CD14-positive monocyte (primary cell): ENCODE data around the gene KLHL41. TPM values are rescaled to one million over a fixed set of nuclear protein-coding genes. Genes with fewer than 3 reads are reported as not detected.

Experiments used
- DNase-seq, 3 donors: peaks; one replicate each; pipeline ENCODE4 v3.0.0-alpha.2; 2011 to 2022
- H2AFZ ChIP-seq: 2 replicates; pipeline ENCODE4 v1.6.0; 2012; ENCODE audit warnings: mild to moderate bottlenecking, low read depth, low read length, inconsistent platforms; ENCODE audit not compliant: insufficient read depth, poor library complexity, severe bottlenecking
- H3K27ac ChIP-seq, 2 donors: 1 replicate in 1 of 2; 2 replicates in 1 of 2; pipeline ENCODE4 v1.5.1; 2012 to 2013; ENCODE audit warnings: low read length in 2 of 2, control low read depth in 1 of 2, inconsistent platforms in 1 of 2, low read depth in 1 of 2, mild to moderate bottlenecking in 1 of 2
- H3K27me3 ChIP-seq, 2 donors: one replicate each; pipeline versions ENCODE4 v1.6.0 to v1.6.1; 2011 to 2013; ENCODE audit warnings: low read length in 2 of 2; ENCODE audit not compliant: control insufficient read depth in 2 of 2, insufficient read depth in 2 of 2
- H3K36me3 ChIP-seq, 2 donors: replicated peaks in 1 of 2; 1 replicate in 1 of 2; 2 replicates in 1 of 2; pipeline versions ENCODE4 v1.5.1 to v1.6.1; 2012 to 2013; ENCODE audit warnings: low read length in 2 of 2, control low read depth in 1 of 2, inconsistent platforms in 1 of 2, mild to moderate bottlenecking in 1 of 2; ENCODE audit not compliant: insufficient read depth in 2 of 2, control insufficient read depth in 1 of 2
- H3K4me1 ChIP-seq, 2 donors: 1 replicate in 1 of 2; 2 replicates in 1 of 2; pipeline versions ENCODE4 v1.5.1 to v1.6.1; 2012 to 2013; ENCODE audit warnings: low read length in 2 of 2, control low read depth in 1 of 2, inconsistent platforms in 1 of 2, mild to moderate bottlenecking in 1 of 2, moderate library complexity in 1 of 2; ENCODE audit not compliant: insufficient read depth in 2 of 2, control insufficient read depth in 1 of 2
- H3K4me2 ChIP-seq: replicated peaks from 2 replicates; pipeline ENCODE3; 2012; ENCODE audit warnings: low read length, moderate library complexity, mild to moderate bottlenecking; ENCODE audit not compliant: poor library complexity, severe bottlenecking; ENCODE audit errors: extremely low read depth
- H3K4me3 ChIP-seq, 3 experiments: fragments of 200-600 bp in 1 of 3; sonication (generic) in 1 of 3; replicated peaks in 1 of 3; 1 replicate in 2 of 3; 2 replicates in 1 of 3; pipeline ENCODE4 v1.5.1; 2011 to 2013; ENCODE audit warnings: low read length in 3 of 3, mild to moderate bottlenecking in 3 of 3, control low read depth in 2 of 3, low read depth in 2 of 3, inconsistent platforms in 1 of 3, moderate library complexity in 1 of 3
- H3K79me2 ChIP-seq: 2 replicates; pipeline ENCODE4 v1.6.0; 2012; ENCODE audit warnings: mild to moderate bottlenecking, control low read depth, inconsistent platforms, low read length, moderate library complexity; ENCODE audit not compliant: insufficient read depth
- H3K9ac ChIP-seq: 2 replicates; pipeline ENCODE4 v1.6.0; 2017; ENCODE audit warnings: low read length, mild to moderate bottlenecking; ENCODE audit not compliant: insufficient read depth, poor library complexity, severe bottlenecking
- H3K9me3 ChIP-seq, 2 donors: replicated peaks in 1 of 2; 1 replicate in 1 of 2; 2 replicates in 1 of 2; pipeline versions ENCODE4 v1.5.1 to v1.6.1; 2012 to 2013; ENCODE audit warnings: low read length in 2 of 2, control low read depth in 1 of 2; ENCODE audit not compliant: control insufficient read depth in 1 of 2, insufficient read depth in 1 of 2
- H4K20me1 ChIP-seq: 2 replicates; pipeline ENCODE4 v1.6.0; 2012; ENCODE audit warnings: mild to moderate bottlenecking, low read length, control low read depth, moderate library complexity; ENCODE audit not compliant: insufficient read depth
- H3K27ac Mint-ChIP-seq, 7 donors: one replicate each; pipeline ENCODE4 v1.8.0; 2020; ENCODE audit warnings: mild to moderate bottlenecking in 7 of 7, mixed read lengths in 7 of 7, moderate library complexity in 6 of 7, inconsistent platforms in 2 of 7
- H3K27me3 Mint-ChIP-seq, 3 donors: one replicate each; pipeline ENCODE4 v1.8.0; 2021 to 2022; ENCODE audit warnings: low read depth in 3 of 3, mild to moderate bottlenecking in 3 of 3, mixed read lengths in 3 of 3, moderate library complexity in 3 of 3, inconsistent platforms in 1 of 3
- H3K36me3 Mint-ChIP-seq, 2 donors: one replicate each; pipeline ENCODE4 v1.8.0; 2020; ENCODE audit warnings: mixed read lengths in 2 of 2, inconsistent platforms in 1 of 2, mild to moderate bottlenecking in 1 of 2
- H3K4me1 Mint-ChIP-seq: one replicate; pipeline ENCODE4 v1.8.0; 2020; ENCODE audit warnings: mild to moderate bottlenecking, mixed read lengths
- H3K4me3 Mint-ChIP-seq, 2 donors: one replicate each; pipeline ENCODE4 v1.8.0; 2020; ENCODE audit warnings: mild to moderate bottlenecking in 2 of 2, mixed read lengths in 2 of 2, moderate library complexity in 1 of 2
- H3K9me3 Mint-ChIP-seq, 7 donors: one replicate each; pipeline ENCODE4 v1.8.0; 2020 to 2022; ENCODE audit warnings: mixed read lengths in 7 of 7, mild to moderate bottlenecking in 6 of 7, moderate library complexity in 6 of 7, inconsistent platforms in 2 of 7
- WGBS: methylation state at CpG from one replicate; pipeline ENCODE4 v1.1.5; 2013; ENCODE audit warnings: missing lambda C conversion rate; ENCODE audit not compliant: insufficient coverage; 5-methylcytosine and 5-hydroxymethylcytosine counted together
- intact Hi-C, 2 donors: fragments of 100-400 bp; cut with micrococcal nuclease; formaldehyde crosslinking; loops; one replicate each; pipeline versions ENCODE4 v1.15.0 to v1.15.1; 2023
- polyA plus RNA-seq, 3 donors: library from polyadenylated mRNA; depleted of rRNA in 1 of 3; unstranded in 2 of 3; stranded (reverse) in 1 of 3; fragments of 300-500 nt in 2 of 3; fragments of >200 nt in 1 of 3; fragmentation: Illumina TruSeq in 2 of 3; gene quantifications; 1 replicate in 2 of 3; 2 replicates in 1 of 3; pipeline ENCODE4 v1.2.3, GENCODE V29; 2012 to 2021
- TF ChIP-seq, protein P1 (sequence below): fragments of 200-600 bp; IDR thresholded peaks from one replicate; pipeline ENCODE4 v1.8.0; 2022; ENCODE audit warnings: antibody characterized with exemption, mild to moderate bottlenecking

The KLHL41 gene
- polyA plus RNA-seq, 3 donors = not detected

DNA sequence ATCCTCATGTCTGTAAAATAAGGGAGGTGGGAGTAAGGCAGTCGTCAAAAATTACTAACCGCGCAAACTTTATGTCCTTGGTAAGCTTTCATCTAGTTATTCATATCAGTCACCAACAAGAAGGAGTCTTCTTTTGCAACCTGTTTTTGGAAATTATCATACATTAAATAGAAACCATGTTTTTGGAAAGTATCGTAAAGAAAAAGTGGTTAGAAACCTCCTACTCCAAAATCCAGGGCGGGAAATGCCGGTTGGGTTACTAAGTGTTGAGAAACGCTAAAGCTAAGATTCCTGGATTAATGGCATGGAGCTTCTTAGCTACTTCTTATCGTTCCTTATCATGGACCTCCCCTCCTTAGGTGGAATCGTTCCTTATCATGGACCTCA, 29.4 kb upstream of the KLHL41 start:
- no peaks in the 10 kb centered on the region for H3K36me3 ChIP-seq
- no peaks in the 10 kb centered on the region for H3K27me3 ChIP-seq
- H2AFZ ChIP-seq = peak overlapping the region; percentile 90
- H3K4me1 ChIP-seq = peaks cover 14 to 19% of the 10 kb centered on the region in 2 donors
- TF ChIP-seq, protein P1, sequence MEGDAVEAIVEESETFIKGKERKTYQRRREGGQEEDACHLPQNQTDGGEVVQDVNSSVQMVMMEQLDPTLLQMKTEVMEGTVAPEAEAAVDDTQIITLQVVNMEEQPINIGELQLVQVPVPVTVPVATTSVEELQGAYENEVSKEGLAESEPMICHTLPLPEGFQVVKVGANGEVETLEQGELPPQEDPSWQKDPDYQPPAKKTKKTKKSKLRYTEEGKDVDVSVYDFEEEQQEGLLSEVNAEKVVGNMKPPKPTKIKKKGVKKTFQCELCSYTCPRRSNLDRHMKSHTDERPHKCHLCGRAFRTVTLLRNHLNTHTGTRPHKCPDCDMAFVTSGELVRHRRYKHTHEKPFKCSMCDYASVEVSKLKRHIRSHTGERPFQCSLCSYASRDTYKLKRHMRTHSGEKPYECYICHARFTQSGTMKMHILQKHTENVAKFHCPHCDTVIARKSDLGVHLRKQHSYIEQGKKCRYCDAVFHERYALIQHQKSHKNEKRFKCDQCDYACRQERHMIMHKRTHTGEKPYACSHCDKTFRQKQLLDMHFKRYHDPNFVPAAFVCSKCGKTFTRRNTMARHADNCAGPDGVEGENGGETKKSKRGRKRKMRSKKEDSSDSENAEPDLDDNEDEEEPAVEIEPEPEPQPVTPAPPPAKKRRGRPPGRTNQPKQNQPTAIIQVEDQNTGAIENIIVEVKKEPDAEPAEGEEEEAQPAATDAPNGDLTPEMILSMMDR = no peak
- intact Hi-C loops = no loop called here
- peak overlapping the region; percentile 68 for H3K9ac ChIP-seq
- no peaks in the 10 kb centered on the region for H4K20me1 ChIP-seq
- H3K27ac Mint-ChIP-seq = peak overlapping the region in 1 of 7 donors; percentile 23
- peak overlapping the region; percentile 93 to 95 for H3K4me3 Mint-ChIP-seq
- H3K9me3 ChIP-seq = no peaks in the 10 kb centered on the region
- no peak overlapping the region for H3K27ac ChIP-seq
- no peaks in the 10 kb centered on the region for H3K36me3 Mint-ChIP-seq
- H3K79me2 ChIP-seq = no peaks in the 10 kb centered on the region
- WGBS = no CpG with 5 or more reads among the region's 9 CpGs
- H3K4me1 Mint-ChIP-seq = peaks cover 26% of the 10 kb centered on the region
- H3K27me3 Mint-ChIP-seq = peaks cover 0 to 6% (median 6%) of the 10 kb centered on the region in 3 donors
- peak overlapping the region; percentile 93 for H3K4me2 ChIP-seq
- H3K4me3 ChIP-seq = peak overlapping the region; percentile 51 to 88 (median 65)
- no peak for DNase-seq
- peaks cover 0 to 2% (median 0%) of the 10 kb centered on the region in 7 donors for H3K9me3 Mint-ChIP-seq

DNA sequence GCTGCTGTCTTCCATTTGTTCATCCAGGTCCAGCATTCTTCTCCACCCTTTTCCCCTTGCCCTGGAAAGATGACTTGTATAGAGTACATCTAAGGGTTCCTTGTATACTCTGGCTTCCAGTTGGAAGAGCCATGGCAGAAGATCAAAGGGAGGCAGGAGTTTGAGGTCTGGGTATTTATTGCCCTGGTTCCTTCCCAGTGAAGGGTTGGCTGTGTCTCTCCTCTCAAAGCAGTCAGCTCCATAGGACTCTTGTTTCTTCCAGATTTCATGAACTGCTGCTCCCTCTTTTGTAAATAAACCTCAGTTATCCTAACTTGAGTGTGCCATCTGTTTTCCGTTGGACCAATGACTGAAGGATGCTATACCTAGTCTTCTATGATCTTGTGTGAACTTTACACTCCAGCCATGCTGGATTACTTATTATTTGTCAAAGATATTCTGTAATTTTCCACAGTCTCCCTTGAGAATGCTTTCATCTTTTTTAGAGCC, 23.8 kb upstream of the KLHL41 start:
- Mint-ChIP-seq H3K4me3 (no peak overlapping the region), H3K36me3 (no peaks in the 10 kb centered on the region), H3K27ac (peak overlapping the region in 1 of 7 donors; percentile 20), H3K4me1 (no peaks in the 10 kb centered on the region), H3K27me3 (peaks cover 0 to under 1% (median 0%) of the 10 kb centered on the region in 3 donors), H3K9me3 (no peaks in the 10 kb centered on the region)
- no peak overlapping the region for H3K4me2 ChIP-seq
- H3K4me3 ChIP-seq = no peak overlapping the region
- H3K27ac ChIP-seq = no peak overlapping the region
- no peaks in the 10 kb centered on the region for H4K20me1 ChIP-seq
- TF ChIP-seq, protein P1 = no peak
- DNase-seq = no peak
- H3K36me3 ChIP-seq = no peaks in the 10 kb centered on the region
- no peaks in the 10 kb centered on the region for H3K79me2 ChIP-seq
- no peaks in the 10 kb centered on the region for H3K9me3 ChIP-seq
- no peaks in the 10 kb centered on the region for H3K27me3 ChIP-seq
- WGBS = no CpG with 5 or more reads among the region's 1 CpG
- H3K4me1 ChIP-seq = no peaks in the 10 kb centered on the region
- intact Hi-C loops = no loop called here
- H3K9ac ChIP-seq = no peak overlapping the region
- no peak overlapping the region for H2AFZ ChIP-seq
